HG03342 (cell line): Measurements from ENCODE around the gene MORC3.
"Not testable (repeated sequence)": the region's sequence is repeated elsewhere in the genome, so short reads cannot be mapped to it uniquely, and the experiment has no call there.

Source experiments
- ATAC-seq: cut with Tn5 transposase; IDR thresholded peaks from one replicate; pipeline ENCODE4 v1.9.1; 2021; ENCODE audit warnings: mild to moderate bottlenecking, moderate library complexity; ENCODE audit not compliant: unreplicated experiment

MORC3 gene

DNA sequence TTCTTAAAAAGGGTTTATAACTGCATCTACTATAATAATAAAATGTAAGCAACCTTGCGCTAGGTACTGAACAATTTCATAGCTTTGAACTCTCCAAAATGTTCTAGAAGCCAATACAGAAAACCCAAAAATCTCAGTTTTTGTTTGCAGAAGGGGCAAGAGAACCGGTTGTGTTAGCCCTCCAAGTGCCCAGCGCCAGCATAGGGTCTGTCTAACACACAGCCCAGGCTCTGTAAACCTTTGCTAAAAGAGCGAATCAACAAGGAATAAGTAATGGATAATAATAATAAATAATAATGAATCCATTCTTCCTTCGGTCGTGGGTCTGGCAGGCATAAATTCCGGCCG lies 64.9 kb downstream of the MORC3 start:
- no peak for ATAC-seq

DNA sequence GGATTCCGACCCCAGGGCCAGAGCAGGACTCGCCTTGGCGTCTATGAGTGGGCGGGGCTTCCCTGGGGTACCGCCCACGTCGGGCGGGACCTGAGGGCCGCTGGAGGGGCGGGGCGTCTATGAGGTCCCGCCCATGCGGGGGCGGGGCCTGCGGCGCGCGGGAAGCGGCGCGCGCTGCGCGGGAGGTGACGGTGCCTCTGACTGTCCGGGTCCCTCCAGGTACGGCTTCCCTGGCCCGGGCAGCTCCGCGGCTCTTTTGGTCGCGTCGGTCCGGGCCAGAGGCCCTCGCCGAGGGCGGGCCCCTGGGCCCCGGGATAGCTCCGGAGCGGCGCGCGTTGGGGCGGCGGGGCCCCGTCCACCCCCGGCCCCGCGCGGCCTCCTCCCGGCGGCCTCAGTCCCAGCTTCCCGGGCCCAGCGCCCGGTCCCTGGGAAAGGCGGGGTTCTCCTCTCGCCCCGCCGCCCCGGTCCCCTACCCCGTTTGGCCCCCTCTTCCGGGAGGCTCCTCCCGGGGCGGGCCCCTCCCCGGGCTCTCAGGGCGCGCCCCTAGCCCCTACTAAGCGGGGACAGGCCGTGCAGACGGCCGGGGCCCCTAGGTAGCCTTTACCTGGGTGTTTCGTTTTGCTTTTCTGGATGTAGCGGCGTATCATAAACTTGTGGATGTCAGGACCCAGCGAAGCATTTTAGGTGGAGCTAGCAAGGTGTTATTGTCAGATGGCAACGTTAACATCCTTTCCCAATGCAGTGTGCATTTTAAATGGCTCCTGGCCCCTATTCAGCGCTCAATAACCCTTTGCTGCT lies 65.4 kb downstream of the MORC3 start, which contains the start of gene CHAF1B:
Gene CHAF1B (plus strand): TSS at position 160 of the 798 bp plus-strand sequence. CDS start 745 bp downstream, outside the sequence.
- ATAC-seq, result peak; percentile 85

DNA sequence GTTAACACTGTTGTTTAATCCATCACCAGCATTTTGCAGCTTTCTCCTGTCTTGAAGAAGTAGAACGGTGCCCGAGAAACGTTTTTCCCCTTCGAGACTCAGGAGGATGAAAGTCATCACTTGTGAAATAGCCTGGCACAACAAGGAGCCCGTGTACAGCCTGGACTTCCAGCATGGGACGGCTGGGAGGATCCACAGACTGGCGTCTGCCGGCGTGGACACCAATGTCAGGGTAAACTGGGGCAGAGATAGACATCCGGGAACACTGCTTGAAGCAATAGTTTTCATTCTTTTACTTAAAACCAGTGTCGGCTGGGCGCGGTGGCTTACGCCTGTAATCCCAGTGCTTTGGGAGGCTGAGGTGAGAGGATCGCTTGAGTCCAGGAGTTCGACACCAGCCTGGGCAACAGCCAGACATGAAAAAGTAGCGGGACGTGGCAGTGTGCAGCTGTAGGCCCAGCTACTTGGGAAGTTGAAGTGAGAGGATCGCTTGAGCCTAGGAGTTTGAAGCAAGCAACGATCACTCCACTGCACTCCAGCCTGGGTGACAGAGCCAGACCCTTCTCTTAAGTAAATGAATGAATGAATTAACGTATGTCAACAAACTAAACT lies 66.1 kb downstream of the MORC3 start:
- ATAC-seq, result no peak

DNA sequence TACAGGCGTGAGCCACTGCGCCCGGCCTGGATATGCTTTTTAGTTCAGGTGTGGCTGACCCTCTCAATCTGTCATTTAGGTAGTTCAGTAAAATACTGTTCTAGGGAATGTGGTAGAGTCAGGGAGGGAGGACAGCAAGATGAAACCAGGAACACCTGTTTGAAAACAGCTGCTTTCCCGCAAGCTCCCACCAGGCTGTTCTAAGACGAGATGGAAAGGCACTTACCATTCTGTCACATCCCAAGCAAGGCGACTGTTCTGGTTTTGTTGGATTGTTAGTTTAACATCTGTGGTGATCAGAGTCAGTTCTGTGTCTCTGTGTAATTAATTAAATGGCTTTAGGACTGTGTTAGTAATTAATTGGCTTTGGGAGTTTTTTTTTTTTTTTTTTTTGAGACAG lies 68.1 kb downstream of the MORC3 start:
- no peak for ATAC-seq

DNA sequence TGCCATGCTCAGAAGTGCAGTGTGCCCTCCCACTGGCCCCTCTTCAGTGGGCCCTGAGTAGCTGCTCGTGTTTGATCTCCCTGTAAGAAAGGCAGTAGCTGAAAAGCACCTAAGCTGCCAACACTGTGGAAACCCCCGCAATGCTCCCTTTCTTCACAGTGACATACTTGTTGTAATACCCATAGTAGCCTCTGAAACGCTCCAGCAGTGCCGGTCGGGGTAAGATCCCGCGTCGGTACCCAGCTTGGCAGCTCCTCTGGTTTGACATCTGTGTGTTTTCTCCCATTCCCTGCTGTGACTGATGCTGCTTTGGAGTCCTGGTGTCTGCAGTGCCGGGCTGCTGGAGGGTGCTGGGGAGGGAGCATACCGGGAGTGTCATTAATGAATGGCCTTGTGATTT lies 68.8 kb downstream of the MORC3 start:
- no peak for ATAC-seq

DNA sequence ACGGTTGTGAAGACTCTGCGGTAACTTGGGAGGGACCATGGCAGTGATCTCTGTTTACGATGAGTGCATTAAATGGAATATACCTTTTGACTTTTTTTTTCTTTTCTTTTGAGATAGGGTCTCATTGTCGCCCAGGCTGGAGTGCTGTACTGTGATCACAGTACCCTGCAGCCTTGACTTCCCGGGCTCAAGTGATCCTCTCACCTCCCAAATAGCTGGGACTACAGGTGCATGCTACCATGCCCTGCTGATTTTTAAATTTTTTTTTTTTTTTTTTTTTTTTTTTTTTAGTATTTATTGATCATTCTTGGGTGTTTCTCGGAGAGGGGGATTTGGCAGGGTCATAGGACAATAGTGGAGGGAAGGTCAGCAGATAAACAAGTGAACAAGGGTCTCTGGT lies 71.7 kb downstream of the MORC3 start:
- not testable (repeated sequence) for ATAC-seq

DNA sequence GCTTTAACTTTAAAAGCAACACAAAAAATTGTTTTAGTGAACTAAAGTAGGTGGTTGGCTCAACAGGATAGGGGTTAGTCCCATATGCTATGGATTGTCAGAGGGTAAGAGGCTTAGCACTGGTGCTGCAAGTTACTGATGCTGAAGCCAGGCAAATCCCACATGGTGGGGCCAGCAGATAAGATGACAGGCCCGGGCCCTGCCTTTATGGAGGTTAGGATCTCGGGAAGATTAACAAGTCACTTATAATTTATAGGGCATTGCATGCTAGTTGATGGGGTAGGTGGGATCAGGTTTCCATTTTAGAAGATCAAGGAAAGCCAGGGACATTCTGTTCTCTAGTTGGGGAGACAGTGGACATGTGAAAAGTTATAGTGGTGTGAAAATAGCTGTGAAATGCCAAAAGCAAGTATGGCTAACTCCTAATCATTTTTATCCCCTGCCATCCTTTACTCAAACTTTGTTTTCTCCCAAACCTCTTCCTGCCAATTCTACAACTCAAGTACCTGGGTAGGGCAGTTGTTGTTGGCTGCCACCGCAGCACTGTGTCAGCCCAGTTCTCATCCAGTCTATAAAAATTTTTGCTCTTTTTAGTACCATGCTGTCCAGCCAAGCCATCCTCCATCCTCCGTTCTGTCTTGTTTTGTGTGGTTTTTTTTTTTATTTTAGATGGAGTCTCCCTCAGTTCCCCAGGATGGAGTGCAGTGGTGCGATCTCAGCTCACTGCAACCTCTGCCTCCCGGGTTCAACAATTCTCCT lies 75.5 kb downstream of the MORC3 start:
- no peak for ATAC-seq

DNA sequence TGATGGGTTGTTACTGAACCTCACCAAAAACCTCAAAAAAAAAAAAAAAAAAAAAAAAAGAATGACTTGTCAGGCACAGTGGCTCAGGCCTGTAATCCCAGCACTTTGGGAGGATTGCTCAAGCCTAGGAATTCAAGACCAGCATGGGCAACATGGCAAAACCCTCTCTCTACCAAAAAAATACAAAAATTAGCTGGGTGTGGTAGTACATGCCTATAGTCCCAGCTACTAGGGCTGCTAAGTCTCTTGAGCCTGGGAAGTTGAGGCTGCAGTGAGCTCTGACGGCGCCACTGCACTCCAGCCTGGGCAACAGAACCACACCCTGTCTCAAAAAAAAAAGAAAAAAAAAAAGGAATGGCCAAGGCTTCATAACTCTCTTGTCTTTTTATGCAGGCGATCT lies 76.3 kb downstream of the MORC3 start:
- no peak for ATAC-seq

DNA sequence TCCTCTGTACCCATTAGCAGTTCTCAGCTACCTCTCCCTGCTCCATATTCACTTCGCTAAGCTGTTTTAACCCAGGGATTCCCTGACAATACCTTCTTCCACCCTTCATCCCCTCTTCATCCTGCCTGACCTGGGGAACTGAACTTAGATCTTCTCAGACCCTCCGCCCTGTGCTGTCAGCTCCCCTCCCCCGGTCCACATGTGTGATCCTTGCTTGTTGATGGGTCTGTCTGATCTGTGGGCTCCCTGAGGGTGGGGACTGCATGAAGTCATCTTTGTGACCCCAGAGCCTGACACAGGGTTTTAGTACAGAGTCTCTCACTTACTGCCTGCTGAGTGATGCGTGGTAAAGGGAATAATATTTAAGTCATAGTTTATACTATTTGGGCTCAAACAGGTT lies 77.0 kb downstream of the MORC3 start:
- no peak for ATAC-seq

DNA sequence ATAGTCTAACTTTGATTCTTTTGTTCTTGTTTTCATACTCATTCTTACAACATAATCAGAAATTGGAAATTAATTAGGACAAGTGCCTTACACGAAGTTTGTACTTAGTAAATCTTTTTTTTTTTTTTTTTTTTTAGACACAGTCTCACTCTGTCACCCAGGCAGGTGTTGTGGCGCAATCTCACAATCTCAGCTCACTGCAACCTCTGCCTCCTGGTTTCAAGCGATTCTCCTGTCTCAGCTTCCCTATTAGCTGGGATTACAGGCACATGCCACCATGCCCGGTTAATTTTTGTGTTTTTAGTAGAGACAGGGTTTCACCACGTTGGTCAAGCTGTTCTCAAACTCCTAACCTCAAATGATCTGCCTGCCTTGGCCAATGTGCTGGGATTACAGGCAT lies 77.6 kb downstream of the MORC3 start:
- no peak for ATAC-seq

DNA sequence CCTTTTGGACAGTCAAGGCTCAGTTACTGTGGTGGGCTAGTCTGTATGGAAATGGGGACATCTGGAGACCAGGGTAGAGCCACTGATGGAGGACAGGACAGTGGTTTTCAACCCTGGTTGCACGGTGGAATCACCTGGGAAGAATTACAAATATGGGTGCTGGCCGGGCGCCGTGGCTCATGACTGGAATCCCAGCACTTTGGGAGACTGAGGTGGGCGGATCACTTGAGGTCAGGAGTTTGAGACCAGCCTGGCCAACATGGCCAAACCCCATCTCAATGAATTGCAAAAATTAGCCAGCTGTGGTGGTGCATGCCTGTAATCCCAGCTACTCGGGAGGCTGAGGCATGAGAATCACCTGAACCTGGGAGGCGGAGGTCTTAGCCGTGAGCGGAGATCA lies 79.7 kb downstream of the MORC3 start:
- not testable (repeated sequence) for ATAC-seq

DNA sequence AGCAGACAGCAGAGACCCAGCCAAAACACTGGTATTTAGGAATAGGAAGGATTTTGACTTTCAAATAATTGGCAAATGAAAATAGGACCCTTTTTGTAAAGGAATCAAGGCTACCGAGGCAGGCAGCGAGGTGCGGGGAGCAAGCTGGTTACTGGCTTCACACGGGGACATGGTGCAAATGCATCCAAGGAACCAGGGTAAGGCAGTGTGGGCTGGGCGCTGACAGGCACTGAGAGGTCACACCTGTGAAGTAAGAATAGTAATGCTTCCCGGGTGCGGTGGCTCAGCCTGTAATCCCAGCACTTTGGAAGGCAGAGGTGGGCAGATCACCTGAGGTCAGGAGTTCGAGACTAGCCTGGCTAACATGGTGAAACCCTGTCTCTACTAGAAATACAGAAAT lies 80.7 kb downstream of the MORC3 start:
- no peak for ATAC-seq

DNA sequence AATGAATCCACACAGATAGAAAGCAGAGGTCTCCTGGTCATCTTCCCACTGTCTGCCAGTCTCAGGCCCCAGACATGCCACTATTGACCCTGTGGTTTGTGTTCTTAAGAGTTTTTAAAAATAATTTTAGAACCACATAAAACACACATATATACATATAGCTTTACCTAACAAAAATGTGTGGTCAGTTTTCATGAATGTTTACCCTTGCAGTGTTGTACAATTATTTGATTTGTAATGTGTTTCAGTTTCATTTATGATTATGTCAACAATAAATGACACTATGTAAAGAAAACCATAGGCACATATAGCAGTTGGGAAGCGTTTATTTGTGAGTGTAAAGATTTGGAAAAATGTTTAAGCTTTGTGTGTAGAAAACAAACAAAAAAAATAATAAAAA lies 82.3 kb downstream of the MORC3 start:
- ATAC-seq, result no peak

DNA sequence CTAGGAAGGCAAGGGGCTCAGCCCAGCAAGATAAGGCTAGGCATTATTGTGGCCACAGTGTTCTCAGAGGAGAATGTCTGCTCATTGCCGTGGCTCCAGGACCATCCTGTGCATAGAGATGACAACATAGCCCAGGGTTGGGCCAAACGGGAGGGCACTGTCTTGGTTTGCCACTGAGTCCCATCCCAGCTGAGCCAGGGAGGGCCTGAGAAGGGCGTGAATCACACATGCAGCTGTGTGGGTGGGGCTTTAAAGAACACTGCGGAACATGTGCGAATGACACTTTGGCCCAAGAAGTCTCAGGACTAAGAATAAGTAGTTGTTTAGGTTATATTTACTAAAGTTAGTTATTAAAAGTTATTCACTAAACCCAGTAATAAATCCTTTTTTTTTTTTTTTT lies 83.7 kb downstream of the MORC3 start:
- no peak for ATAC-seq

DNA sequence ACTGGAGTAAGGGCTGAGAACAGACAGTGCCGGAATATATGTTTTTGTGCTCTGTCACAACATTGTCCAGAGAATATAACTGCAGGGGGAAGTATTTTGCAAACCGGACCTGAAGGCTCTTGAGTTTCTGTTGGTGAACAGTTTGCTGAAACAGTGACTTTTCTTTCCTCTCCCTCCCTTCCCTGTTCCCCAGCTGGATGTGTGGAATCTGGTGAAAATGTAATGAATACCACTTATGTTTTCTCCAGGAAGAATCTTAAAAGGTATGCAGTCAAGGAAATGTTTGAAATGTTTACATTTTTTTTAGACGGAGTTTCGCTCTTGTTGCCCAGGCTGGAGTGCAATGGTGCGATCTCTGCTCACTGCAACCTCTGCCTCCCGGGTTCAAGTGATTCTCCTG lies 88.6 kb downstream of the MORC3 start:
- ATAC-seq, result no peak

DNA sequence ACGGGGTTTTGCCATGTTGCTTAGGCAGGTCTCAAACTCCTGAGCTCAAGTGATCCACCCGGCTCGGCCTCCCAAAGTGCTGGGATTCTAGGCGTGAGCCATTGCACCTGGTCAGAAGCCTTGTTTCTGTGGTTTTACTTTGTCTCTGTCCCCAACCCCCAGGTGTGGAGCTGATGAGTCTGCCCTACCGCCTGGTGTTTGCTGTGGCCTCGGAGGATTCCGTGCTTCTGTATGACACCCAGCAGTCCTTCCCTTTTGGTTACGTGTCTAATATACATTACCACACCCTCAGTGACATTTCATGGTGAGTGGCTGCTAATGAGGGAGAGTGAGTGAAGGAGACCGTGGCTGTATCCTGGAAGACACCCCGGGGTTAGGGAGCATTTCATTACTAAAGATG lies 91.3 kb downstream of the MORC3 start:
- no peak for ATAC-seq

DNA sequence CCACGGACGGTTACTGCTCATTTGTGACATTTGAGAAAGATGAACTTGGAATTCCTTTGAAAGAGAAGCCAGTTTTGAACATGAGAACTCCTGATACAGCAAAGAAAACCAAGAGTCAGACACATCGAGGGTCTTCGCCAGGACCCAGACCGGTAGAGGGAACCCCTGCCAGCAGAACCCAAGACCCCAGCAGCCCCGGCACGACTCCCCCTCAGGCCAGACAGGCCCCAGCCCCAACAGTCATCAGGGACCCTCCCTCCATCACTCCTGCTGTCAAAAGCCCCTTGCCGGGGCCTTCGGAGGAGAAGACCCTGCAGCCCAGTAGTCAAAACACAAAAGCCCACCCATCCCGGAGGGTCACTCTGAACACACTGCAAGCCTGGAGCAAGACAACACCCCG lies 92.9 kb downstream of the MORC3 start:
- ATAC-seq, result no peak

DNA sequence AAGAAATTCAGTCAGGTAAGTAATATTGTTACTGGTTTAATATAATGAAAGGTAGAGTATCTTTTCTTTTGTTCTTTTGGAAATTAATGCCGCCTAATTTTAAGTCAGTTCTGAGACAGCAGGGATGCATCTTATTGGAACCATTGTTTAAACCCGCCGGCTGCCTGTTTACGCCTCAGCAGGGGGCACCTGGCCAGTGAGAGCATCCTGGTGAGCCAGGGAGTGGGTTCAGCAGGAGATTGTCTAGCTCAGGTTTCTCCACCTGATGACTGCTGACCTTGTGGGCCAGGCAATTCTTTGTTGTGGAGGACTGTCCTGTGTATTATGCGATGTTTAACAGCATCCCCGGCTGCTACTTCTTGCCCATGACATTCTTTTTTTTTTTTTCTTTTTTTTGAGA lies 95.4 kb downstream of the MORC3 start:
- ATAC-seq, result no peak

DNA sequence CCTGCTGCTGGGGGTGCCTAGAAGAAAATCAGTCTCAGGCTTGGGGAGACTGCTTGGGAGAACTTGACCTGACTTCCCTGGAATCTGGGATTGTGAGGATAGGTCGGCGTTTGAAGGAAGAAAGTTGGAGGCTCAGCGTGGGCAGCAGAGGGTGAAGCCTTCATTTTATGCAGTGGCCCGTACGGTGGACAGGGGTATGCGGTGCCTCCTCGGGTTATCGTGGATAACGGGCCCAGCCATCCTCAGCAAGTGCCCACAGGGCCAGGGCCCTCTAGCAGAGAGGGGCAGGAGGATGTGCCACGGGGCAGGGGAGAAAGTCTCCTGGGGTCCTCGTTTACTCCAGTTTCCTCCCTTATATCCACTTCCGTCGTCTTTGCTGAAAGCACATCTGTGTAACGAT lies 99.2 kb downstream of the MORC3 start:
- no peak for ATAC-seq

DNA sequence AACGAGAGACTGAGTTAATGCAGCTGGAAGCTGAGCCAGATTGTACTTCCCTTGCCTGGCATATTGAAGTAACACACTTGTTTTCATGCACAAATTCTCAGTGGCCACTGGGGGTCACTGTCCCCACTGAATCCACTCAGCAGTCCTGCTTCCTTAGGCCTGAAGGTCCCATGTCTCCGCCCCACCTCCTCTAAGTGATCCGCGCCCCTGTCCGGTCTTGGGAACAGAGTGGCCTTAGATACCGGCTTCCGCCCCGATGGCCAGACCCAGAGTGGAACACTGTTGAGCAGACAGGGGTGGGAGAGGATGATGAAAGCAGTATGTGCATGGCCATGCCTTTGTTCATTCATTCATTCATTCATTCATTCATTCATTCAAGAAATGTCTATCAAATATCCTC lies 100.0 kb downstream of the MORC3 start:
- ATAC-seq, result peak; percentile 57

DNA sequence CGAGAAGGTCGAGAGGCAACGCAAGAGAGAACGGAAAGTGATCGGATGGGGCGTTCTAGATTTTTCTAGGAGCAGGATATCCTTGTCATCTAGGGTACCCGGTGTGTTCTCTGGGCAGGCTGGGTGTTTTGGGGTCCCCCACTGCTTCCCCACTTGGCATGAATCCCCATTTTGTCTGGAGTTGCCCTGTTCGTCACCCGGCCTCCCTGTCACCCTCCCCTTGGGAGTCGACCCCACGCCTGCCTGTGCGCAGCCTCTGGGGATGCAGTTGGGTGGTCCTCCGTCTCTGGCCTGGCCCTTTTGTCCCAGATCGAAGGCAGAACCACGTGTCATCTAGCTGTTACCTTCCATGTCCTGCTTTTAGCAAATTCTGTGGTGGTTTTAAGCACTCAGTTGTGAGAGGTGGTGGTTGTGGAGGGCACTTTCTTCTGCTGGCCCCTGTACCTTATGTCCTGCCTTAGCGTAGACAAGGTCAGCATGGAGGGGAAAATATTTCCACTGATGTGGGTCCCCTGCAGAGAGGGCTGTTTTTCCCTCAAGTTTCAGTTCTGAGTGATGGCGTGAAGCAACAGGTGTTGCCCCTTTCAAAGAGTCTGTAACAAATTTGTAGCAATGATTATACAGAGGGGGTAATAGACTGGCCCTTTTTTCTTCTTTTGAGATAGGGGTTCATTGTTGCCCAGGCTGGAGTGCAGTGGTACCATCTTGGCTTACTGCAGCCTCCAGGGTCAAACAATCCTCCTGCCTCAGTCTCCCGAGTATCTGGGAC lies 100.8 kb downstream of the MORC3 start:
- ATAC-seq, result no peak
